GM18505 (cell line): Measurements from ENCODE around the gene RNF123.

Experiments used
- ATAC-seq: cut with Tn5 transposase; IDR thresholded peaks from one replicate; pipeline ENCODE4 v1.9.1; 2021; ENCODE audit not compliant: unreplicated experiment
- POLR2A ChIP-seq: IDR thresholded peaks from 4 replicates; pipeline ENCODE4 v1.6.1; 2011; ENCODE audit warnings: borderline replicate concordance; ENCODE audit not compliant: insufficient read depth, insufficient read length; ENCODE audit errors: extremely low read depth

Gene RNF123

GRCh38 chr3:49699281-49699979 lies 10.1 kb downstream of the RNF123 start:
- no peak for ATAC-seq
- TF ChIP-seq POLR2A, result no peak

GRCh38 chr3:49700014-49700413 lies 10.7 kb downstream of the RNF123 start:
- no peak for TF ChIP-seq POLR2A
- no peak for ATAC-seq

- ATAC-seq, result no peak
Measured at GRCh38 chr3:49700453-49701128, 11.2 kb downstream of the RNF123 start.

GRCh38 chr3:49701388-49702077 lies 12.2 kb downstream of the RNF123 start:
- TF ChIP-seq POLR2A, result no peak
- ATAC-seq, result no peak

More at GRCh38 chr3:49700453-49701128, 11.2 kb downstream of the RNF123 start:
- TF ChIP-seq POLR2A, result no peak

- no peak for TF ChIP-seq POLR2A
- ATAC-seq, result no peak
Measured at GRCh38 chr3:49702672-49703071, 13.3 kb downstream of the RNF123 start.

GRCh38 chr3:49703443-49703927 lies 14.1 kb downstream of the RNF123 start:
- no peak for ATAC-seq

GRCh38 chr3:49703956-49704355 lies 14.6 kb downstream of the RNF123 start:
- no peak for TF ChIP-seq POLR2A
- no peak for ATAC-seq

More at GRCh38 chr3:49703443-49703927, 14.1 kb downstream of the RNF123 start:
- TF ChIP-seq POLR2A, result no peak

GRCh38 chr3:49704629-49705028 lies 15.3 kb downstream of the RNF123 start:
- no peak for ATAC-seq
- TF ChIP-seq POLR2A, result no peak

GRCh38 chr3:49705390-49705960 lies 16.1 kb downstream of the RNF123 start:
- TF ChIP-seq POLR2A, result no peak
- no peak for ATAC-seq

- no peak for TF ChIP-seq POLR2A
- no peak for ATAC-seq
Measured at GRCh38 chr3:49706456-49707112, 17.2 kb downstream of the RNF123 start.

- TF ChIP-seq POLR2A, result no peak
- no peak for ATAC-seq
Measured at GRCh38 chr3:49707113-49707480, 17.7 kb downstream of the RNF123 start.

GRCh38 chr3:49709852-49710251 lies 20.5 kb downstream of the RNF123 start:
- no peak for ATAC-seq
- no peak for TF ChIP-seq POLR2A

GRCh38 chr3:49711489-49711888 lies 22.1 kb downstream of the RNF123 start:
- ATAC-seq, result no peak
- TF ChIP-seq POLR2A, result no peak
